Measurements from ENCODE around the gene ITGA2B. TPM values are rescaled to one million over a fixed set of nuclear protein-coding genes. Genes with fewer than 3 reads are reported as not detected.

Gene ITGA2B
- total and polyA plus RNA-seq, 2 of the 13 experiments (the other 11 are each of a cell fraction or from before 2014, with no cell fraction given): 0.38 to 1.1 TPM

GRCh38 chr17:44385287-44386181 is 3.9 kb downstream of the ITGA2B start (continued):
- TF ChIP-seq NR2C2 (CRISPR knock-in tag; IDR thresholded peaks at IDR 0.05; ENCODE audit: borderline replicate concordance) (no peak), ZNF563 (CRISPR knock-in tag; IDR thresholded peaks at IDR 0.05) (0 out of 2 replicates have a peak, but pooled peaks have one; percentile 67), PAX8 (CRISPR knock-in tag; IDR thresholded peaks at IDR 0.05; ENCODE audit: borderline replicate concordance) (0 out of 2 replicates have a peak, but pooled peaks have one; percentile 30), ZNF749 (CRISPR knock-in tag; IDR thresholded peaks at IDR 0.05; ENCODE audit: borderline replicate concordance) (0 out of 2 replicates have a peak, but pooled peaks have one; percentile 34), EZH2 (conservative IDR thresholded peaks at IDR 0.05; ENCODE audit: low read depth, low read length) (0 out of 2 replicates have a peak, but pooled peaks have one; percentile 3), SMAD3 (CRISPR knock-in tag; IDR thresholded peaks at IDR 0.05) (no peak), ZNF777 (CRISPR knock-in tag; IDR thresholded peaks at IDR 0.05) (peak; percentile 65), ZNF776 (CRISPR knock-in tag; IDR thresholded peaks at IDR 0.05) (0 out of 2 replicates have a peak, but pooled peaks have one; percentile 65), GZF1 (CRISPR knock-in tag; IDR thresholded peaks at IDR 0.05) (0 out of 2 replicates have a peak, but pooled peaks have one; percentile 44), KLF16 (CRISPR knock-in tag; IDR thresholded peaks at IDR 0.05) (0 out of 4 replicates have a peak, but pooled peaks of 1 of the 2 experiments have one; percentile 21), ZNF205 (CRISPR knock-in tag; IDR thresholded peaks at IDR 0.05) (0 out of 2 replicates have a peak, but pooled peaks have one; percentile 11), SIN3A (IDR thresholded peaks at IDR 0.05; ENCODE audit: borderline replicate concordance, low read depth, low read length) (peak; percentile 35; the same call in 1 of the 2 replicates), TARDBP (CRISPR knock-in tag; IDR thresholded peaks at IDR 0.05) (0 out of 2 replicates have a peak, but pooled peaks have one; percentile 21), ARID2 (CRISPR knock-in tag; IDR thresholded peaks at IDR 0.05; ENCODE audit: borderline replicate concordance) (0 out of 2 replicates have a peak, but pooled peaks have one; percentile 32), POLR2A (IDR thresholded peaks at IDR 0.05; ENCODE audit: insufficient read depth in 1 of 2, low read depth in 2 of 2, low read length in 2 of 2) (peak in 1 of 2 experiments; percentile 48; a peak in 2 of 4 replicates), ZFP91 (CRISPR knock-in tag; IDR thresholded peaks at IDR 0.05; ENCODE audit: borderline replicate concordance) (peak; percentile 46; the same call in 1 of the 2 replicates), ZMYM2 (CRISPR knock-in tag; IDR thresholded peaks at IDR 0.05) (0 out of 2 replicates have a peak, but pooled peaks have one; percentile 30), ZNF431 (CRISPR knock-in tag; IDR thresholded peaks at IDR 0.05; ENCODE audit: borderline replicate concordance, low read depth) (no peak), ZFP36L1 (CRISPR knock-in tag; IDR thresholded peaks at IDR 0.05) (no peak), MTA1 (CRISPR knock-in tag; IDR thresholded peaks at IDR 0.05; ENCODE audit: borderline replicate concordance) (peak; percentile 84; the same call in 1 of the 2 replicates), BATF2 (CRISPR knock-in tag; IDR thresholded peaks at IDR 0.05) (0 out of 2 replicates have a peak, but pooled peaks have one; percentile 39), HMGXB4 (CRISPR knock-in tag; IDR thresholded peaks at IDR 0.05; ENCODE audit: borderline replicate concordance in 1 of 2, low read depth in 1 of 2) (peak; percentile 14 to 29; a peak in 1 of 4 replicates), EHMT2 (IDR thresholded peaks at IDR 0.05; ENCODE audit: borderline replicate concordance, low read depth, low read length) (no peak), ZNF296 (CRISPR knock-in tag; conservative IDR thresholded peaks at IDR 0.05) (peak; percentile 27; the same call in 1 of the 2 replicates)
